Measurements from ENCODE around the gene GLYR1.
A peak's percentile ranks its signal among the peaks of the same experiment; 100 is the strongest.
"Not testable (repeated sequence)": the region's sequence is repeated elsewhere in the genome, so short reads cannot be mapped to it uniquely, and the experiment has no call there.

The GLYR1 gene

GRCh38 chr16:4787627-4788482, 59.2 kb downstream of the GLYR1 start, which contains the start of gene SEPTIN12:
Gene SEPTIN12 (minus strand): TSS chr16:4788345. CDS start chr16:4787645, 700 bp downstream.
- no peak for DNase-seq (ENCODE audit: low spot score)

- no peak for DNase-seq (ENCODE audit: low spot score)
Measured at GRCh38 chr16:4787068-4787467, 60.0 kb downstream of the GLYR1 start.

DNA sequence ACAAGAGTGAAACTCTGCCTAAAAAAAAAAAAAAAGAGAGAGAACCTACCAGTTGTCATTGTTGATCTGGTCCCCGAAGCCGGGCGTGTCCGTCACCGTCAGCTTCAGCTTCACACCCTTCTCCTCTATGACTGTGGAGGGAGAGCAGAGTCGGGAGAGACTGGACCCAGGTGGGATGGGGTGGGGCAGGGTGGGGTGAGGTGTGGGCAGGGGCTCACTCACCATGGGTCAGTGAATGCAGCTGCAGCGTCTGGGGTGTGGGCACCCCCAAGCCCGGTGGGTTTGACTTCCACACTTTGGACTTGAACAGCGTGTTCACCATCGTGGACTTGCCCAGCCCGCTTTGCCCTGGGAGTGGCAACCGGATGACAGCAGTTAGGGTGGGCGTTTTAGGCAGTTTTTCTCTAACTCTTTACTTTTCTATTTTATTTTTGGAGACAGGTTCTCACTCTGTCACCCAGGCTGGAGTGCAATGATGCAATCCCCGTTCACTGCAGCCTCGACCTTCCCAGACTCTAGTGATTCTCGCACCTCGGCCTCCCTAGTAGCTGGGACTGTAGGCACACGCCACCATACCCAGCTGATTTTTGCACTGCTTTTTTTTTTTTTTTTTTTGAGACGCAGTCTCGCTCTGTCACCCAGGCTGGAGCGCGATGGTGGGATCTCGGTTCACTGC, 61.2 kb downstream of the GLYR1 start:
- DNase-seq (ENCODE audit: low spot score): no peak

DNA sequence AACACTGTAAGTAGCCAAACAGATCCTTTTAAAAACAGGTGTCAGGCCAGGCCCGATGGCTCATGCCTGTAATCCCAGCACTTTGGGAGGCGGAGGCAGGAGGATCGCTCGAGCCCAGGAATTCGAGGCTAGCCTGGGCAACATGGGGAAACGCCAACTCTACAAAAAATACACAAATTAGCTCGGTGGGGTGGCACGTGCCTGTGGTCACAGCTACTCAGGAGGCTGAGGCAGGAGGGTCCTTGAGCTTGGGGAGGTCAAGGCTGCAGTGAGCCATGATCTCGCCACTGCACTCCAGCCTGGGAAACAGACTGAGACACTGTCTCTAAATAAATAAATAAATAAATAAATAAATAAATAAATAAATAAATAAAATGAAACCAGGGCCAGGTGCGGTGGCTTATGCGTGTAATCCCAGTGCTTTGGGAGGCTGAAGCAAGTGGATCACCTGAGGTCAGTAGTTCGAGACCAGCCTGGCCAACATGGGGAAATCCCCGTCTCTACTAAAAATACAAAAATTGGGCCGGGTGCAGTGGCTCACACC, 62.6 kb downstream of the GLYR1 start:
- not testable (repeated sequence) for DNase-seq (ENCODE audit: low spot score)

GRCh38 chr16:4783951-4784336, 63.1 kb downstream of the GLYR1 start:
- DNase-seq (ENCODE audit: low spot score): no peak

DNA sequence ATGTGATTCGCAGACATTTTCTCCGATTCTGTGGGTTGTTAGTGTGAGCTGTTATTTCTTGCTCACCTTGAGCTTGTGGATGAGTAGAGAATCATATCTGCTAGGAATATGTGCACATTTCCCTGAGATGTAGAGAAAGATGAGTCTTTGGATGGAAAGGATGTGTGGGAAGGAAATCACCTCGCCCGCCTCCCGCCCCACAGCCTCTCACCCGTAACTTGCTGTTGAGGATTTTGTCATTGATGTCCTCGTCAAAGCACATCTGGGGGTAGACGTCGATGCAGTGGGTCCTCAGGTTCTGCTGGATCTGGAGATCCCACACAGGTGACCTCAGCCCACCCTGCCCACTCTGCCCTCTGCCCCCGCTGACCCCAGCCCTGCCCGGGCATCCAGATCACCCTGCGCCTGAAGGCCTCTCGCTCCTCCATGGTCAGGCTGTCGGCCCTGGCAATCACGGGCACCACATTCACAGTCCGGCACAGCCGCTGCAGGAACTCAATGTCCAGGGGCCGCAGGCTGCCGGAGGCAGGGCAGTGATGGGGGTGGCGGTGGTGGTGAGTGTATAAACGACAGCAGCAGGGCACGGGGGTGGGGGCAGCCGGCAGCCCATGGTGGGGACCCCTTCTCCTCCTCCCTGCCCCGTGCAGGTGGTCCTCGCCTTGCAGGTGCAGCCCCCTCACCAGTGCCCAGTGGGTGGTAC, 63.7 kb downstream of the GLYR1 start:
- no peak for DNase-seq (ENCODE audit: low spot score)

DNA sequence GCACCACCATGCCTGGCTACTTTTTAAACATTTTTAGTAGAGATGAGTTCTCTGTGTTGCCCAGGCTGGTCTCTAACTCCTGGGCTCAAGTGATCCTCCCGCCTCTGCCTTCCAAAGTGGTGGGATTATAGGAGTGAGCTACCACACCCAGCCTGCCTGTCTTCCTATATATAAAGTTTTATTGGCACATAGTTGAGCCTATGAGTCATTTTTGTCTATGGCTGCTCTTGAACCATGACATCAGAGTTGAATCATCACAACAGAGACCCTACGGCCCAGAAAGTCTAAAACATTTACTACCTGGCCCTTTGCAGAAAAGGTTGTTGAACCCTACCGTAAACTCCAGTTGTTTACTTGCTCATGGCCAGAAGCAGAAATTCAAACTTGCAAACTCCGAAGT, 66.9 kb downstream of the GLYR1 start:
- DNase-seq (ENCODE audit: low spot score): no peak

DNA sequence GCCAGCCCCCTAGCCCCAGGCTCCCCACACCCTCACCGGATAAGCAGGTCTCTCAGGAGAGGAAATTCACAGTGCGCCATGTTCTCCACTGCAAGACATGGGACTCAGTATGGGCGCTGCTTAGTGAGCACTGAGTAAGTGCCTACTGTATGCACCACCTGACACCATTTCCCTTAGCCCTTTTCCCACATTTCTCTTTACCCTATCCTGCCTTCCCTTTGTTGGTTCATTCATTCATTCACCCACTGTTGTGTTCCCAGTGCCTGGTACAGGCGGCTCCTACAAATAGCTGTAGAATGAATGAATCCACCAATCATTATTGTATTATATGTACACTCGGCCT, 69.1 kb downstream of the GLYR1 start:
- no peak for DNase-seq (ENCODE audit: low spot score)

DNA sequence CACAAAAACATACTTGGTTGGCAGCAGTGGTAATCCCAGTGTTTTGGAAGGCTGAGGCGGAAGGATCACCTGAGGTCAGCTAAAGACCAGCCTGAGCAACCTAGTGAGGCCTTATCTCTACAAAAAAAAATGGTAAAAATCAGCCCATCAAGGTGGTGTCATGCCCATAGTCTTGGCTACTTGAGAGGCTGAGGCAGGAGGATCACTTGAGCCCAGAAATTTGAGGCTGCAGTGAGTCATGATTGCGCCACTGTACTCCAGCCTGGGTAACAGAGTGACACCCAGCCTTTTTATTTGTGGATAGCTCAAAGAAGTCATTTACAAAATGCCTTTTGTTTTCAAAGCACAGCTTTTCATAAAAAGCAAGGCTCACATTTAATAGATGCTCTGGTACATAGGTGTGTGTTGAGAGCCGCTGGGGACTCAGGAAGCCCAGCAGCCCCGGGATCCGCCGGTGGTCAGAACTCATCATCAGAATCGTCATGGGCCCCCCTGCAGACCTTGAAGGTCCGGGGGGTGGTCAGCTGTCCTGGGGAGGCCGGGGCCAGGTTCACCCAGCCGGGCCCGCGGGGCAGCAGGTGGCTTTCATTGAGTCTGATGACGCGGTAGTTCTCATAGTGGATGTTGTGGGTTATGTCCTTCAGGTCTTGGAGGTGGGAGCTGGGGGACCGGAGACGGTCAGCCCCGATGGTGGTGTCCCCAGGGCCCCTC, 69.6 kb downstream of the GLYR1 start:
- no peak for DNase-seq (ENCODE audit: low spot score)

DNA sequence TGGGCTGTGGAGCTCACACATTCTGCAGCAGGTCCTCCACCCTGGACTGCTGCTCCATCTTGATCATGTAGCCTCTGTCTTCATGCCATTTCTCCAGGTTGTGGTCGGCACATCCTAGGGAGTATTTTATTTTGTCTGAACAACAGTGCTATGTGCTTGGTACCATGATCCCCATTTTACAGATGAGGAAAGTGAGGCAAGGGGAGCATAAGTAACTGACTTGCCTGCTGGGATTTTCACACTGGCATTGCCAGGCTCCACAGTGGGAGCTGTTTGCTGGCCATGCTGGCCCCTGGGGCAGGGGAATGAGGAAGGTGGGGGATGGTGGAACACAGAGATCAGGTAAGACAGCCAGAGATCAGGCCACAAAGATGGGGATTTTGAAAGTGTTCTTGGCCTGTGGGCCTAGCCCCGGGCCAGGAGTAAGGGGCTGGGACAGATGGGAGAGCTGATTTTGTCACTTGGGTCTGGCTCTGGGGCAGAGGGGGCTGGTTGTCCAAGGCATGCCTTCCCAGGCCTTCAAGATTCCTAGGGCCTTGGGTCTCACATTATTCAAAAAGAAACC, 70.9 kb downstream of the GLYR1 start:
- no peak for DNase-seq (ENCODE audit: low spot score)

GRCh38 chr16:4775005-4775404, 72.1 kb downstream of the GLYR1 start:
- no peak for DNase-seq (ENCODE audit: low spot score)

GRCh38 chr16:4772351-4772750, 74.7 kb downstream of the GLYR1 start:
- DNase-seq (ENCODE audit: low spot score): no peak

- DNase-seq (ENCODE audit: low spot score): no peak
Measured at GRCh38 chr16:4771646-4772045, 75.4 kb downstream of the GLYR1 start.

DNA sequence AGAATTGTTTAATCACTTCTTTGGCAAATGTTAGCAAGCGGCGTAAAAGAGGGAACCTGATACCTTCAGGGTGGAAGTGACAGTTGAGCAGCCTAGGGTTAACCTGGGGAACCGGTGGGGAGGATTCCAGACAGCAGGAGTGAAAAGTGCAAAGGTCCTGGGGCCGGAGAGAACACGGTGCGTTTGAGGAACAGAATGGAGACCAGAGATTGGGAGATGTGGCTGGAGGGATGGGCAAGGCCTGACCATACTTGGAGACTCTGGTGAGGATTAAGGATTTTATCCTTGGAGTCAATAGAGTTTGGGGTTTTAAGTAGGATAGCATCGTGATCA, 77.8 kb downstream of the GLYR1 start:
- DNase-seq (ENCODE audit: low spot score): no peak

DNA sequence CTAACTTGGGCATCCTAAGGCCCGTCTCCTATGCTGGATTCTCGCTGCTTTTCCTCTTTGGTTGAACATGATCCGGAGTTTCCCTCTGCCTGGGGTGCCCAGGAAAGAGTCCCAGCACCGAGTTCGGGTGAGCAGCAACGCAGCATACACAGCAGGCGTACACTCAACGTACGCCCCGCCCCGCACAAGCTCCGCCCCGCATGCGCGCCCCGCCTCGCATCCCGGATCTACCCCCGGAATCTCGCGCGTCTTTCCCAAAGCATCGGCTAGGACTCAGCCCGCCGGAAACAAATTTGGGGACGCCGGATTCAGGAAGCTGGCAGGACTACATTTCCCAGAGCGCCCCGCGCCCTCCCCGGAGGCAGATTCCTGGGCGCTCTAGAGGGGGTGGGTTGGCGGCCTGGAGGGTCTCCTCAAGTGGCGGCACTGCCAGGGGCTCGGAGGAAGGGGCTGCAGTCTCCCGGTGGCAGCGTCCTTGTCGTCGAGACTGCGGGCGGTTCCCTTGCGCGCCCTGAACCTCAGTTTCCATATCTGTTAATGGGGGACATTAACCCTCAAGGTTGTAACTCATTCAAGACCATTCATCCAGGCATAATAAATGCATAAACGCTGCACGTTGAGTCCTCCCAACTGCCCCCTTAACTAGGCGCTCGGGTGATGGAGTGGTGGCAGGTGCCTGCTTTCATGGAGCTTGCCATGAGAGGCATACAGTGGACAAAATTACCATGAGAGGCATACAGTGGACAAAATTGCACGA, 78.4 kb downstream of the GLYR1 start:
- peak; percentile 94 for DNase-seq (ENCODE audit: low spot score)

- DNase-seq (ENCODE audit: low spot score): no peak
Measured at GRCh38 chr16:4767872-4768548, 79.1 kb downstream of the GLYR1 start.

GRCh38 chr16:4766875-4767628, 80.0 kb downstream of the GLYR1 start, which contains the start of gene ZNF500:
Gene ZNF500 (minus strand): TSS chr16:4767162. CDS start chr16:4765978, 1,184 bp downstream.
- DNase-seq (ENCODE audit: low spot score): peak; percentile 92

GRCh38 chr16:4765511-4766474, 81.3 kb downstream of the GLYR1 start:
- DNase-seq (ENCODE audit: low spot score): no peak

All from HuH-7.5 (cell line).